Vagina (tissue), 2 donors: ENCODE data around the gene CWF19L2.

ENCODE experiments used
- POLR2AphosphoS5 ChIP-seq, 2 donors: sonication (generic); formaldehyde crosslinking; IDR thresholded peaks; one replicate each; pipeline ENCODE4 v1.9.0; 2017; ENCODE audit warnings: antibody characterized with exemption in 2 of 2, mild to moderate bottlenecking in 2 of 2, low read depth in 1 of 2; ENCODE audit not compliant: insufficient read depth in 1 of 2
- TF ChIP-seq, protein P1 (sequence below), 3 experiments: fragments of 450-650 bp in 2 of 3; fragments of 200-600 bp in 1 of 3; sonication (generic) in 1 of 3; IDR thresholded peaks; one replicate each; pipeline ENCODE4 v1.5.1; 2017 to 2019; ENCODE audit warnings: antibody characterized with exemption in 3 of 3, mild to moderate bottlenecking in 2 of 3, moderate library complexity in 2 of 3

DNA sequence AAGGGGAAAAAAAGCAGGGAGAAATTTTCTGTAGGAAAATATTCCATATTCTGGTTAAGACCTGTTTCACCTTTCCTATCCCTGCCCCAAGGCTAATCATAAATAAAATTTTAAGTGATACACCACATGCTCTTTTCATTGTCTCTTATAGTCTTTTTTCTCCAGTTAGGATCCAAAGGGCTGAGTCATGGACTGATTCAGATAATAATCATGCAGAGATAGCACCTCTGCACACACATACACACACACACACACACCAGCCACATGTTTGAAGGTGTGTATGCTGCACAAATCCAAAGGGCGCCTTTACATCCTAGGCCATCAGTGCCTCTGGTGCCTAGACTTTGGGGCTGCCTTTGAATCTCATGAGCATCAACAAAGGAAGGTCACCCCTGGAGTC is 35.5 kb upstream of the CWF19L2 start:
- TF ChIP-seq, protein P1, sequence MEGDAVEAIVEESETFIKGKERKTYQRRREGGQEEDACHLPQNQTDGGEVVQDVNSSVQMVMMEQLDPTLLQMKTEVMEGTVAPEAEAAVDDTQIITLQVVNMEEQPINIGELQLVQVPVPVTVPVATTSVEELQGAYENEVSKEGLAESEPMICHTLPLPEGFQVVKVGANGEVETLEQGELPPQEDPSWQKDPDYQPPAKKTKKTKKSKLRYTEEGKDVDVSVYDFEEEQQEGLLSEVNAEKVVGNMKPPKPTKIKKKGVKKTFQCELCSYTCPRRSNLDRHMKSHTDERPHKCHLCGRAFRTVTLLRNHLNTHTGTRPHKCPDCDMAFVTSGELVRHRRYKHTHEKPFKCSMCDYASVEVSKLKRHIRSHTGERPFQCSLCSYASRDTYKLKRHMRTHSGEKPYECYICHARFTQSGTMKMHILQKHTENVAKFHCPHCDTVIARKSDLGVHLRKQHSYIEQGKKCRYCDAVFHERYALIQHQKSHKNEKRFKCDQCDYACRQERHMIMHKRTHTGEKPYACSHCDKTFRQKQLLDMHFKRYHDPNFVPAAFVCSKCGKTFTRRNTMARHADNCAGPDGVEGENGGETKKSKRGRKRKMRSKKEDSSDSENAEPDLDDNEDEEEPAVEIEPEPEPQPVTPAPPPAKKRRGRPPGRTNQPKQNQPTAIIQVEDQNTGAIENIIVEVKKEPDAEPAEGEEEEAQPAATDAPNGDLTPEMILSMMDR (IDR thresholded peaks at IDR 0.05) = no peak
- TF ChIP-seq POLR2AphosphoS5 (IDR thresholded peaks at IDR 0.05; ENCODE audit: insufficient read depth in 1 of 2, low read depth in 1 of 2) = no peak
